LNCaP clone FGC (cell line): Measurements from ENCODE around the gene ZNF382.
A peak's percentile ranks its signal among the peaks of the same experiment; 100 is the strongest.

Experiments used
- DNase-seq: peaks from one replicate; pipeline ENCODE4 v3.0.0-alpha.2; 2011; ENCODE audit warnings: low read depth
- H3K4me3 ChIP-seq: 2 replicates; pipeline ENCODE4 v1.5.1; 2011; ENCODE audit warnings: mild to moderate bottlenecking, low read depth, low read length, control low read depth
- CTCF ChIP-seq: IDR thresholded peaks from 2 replicates; pipeline ENCODE4 v1.5.1; 2012; ENCODE audit warnings: mild to moderate bottlenecking; ENCODE audit not compliant: control insufficient read depth, insufficient read depth; ENCODE audit errors: extremely low read depth

The ZNF382 gene

GRCh38 chr19:36605101-36605876 is at the start of gene ZNF382:
Gene ZNF382 (plus strand): TSS chr19:36605313. CDS start chr19:36609915, 4,602 bp downstream.
- peak; percentile 40 for DNase-seq
- no peak for TF ChIP-seq CTCF
- H3K4me3 ChIP-seq, result peak within 1 kb of the TSS; percentile 88

GRCh38 chr19:36564391-36564790 is 40.7 kb upstream of the ZNF382 start:
- DNase-seq, result no peak
- no peak for TF ChIP-seq CTCF
- H3K4me3 ChIP-seq, result no peak overlapping the region

GRCh38 chr19:36572593-36573019 is 32.5 kb upstream of the ZNF382 start:
- peak overlapping the region; percentile 86 for H3K4me3 ChIP-seq
- TF ChIP-seq CTCF, result no peak
- DNase-seq, result no peak

DNA sequence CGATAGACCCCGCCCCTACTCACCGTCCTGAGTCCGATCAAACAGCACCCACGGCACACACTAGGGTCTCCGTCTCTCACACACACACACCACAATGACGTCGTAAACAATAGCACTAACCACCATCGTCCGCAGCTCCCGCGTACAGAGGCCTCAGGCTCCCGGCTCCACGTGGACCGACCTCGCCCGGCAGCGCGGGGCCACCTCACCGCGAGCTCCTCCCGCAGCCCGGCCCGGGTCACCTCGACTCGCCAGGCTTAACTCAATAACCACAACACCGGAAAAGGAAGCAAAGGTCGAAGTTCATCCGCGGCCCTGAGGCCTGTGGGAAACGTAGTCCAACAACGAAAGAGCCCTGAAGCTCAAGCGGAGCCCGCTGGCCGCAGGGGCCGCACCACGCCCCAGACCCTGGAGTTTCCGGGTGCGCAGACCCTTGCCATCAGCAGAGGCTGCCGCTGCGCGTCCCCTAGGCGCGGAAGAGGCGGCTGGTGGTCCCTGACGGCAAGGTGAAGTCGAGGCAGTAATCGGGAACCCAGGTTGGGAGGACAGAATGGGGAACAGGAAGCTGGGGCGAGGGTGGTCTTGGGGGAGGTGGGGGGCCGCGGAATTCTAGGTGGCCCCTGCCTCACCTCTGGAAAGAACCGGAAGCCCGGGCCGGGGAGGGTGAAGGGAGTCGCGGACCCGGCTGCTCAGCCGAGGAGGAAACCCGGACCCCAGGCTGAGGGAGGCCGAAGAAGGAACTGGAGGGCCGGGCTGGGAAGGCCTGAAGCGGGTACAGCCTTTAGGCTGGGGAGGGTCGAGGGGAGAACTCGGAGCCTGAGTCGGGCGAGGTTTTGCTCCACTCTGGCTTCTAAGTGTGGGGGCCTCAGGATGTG is 31.9 kb upstream of the ZNF382 start, which contains the start of gene ZNF529:
Gene ZNF529 (minus strand): TSS at position 273 of the 875 bp plus-strand sequence. CDS start 946 bp downstream, outside the sequence.
- peak within 1 kb of the TSS; percentile 86 for H3K4me3 ChIP-seq
- peak; percentile 82 for DNase-seq
- no peak for TF ChIP-seq CTCF

GRCh38 chr19:36573895-36574720 is 31.0 kb upstream of the ZNF382 start:
- H3K4me3 ChIP-seq, result peak overlapping the region; percentile 86
- peak; percentile 61 for DNase-seq

More at GRCh38 chr19:36573895-36574720, 31.0 kb upstream of the ZNF382 start:
- no peak for TF ChIP-seq CTCF
